ENCODE measurements around the gene CALM1.

- TF ChIP-seq RAD21 (IDR thresholded peaks at IDR 0.05) (no peak), CTCF (IDR thresholded peaks at IDR 0.05; ENCODE audit: low read depth, low read length, missing input control) (no peak), TAF1 (conservative IDR thresholded peaks at IDR 0.05) (no peak), ATF3 (IDR thresholded peaks at IDR 0.05) (no peak), YY1 (IDR thresholded peaks at IDR 0.05) (no peak), SP1 (IDR thresholded peaks at IDR 0.05) (no peak), EGR1 (IDR thresholded peaks at IDR 0.05; ENCODE audit: low read depth in 2 of 2) (no peak), JUND (IDR thresholded peaks at IDR 0.05) (no peak), MAX (IDR thresholded peaks at IDR 0.05) (no peak)
These were observed 4.2 kb downstream of the CALM1 start for GRCh38 chr14:90400904-90401561.
